GM12874 (cell line): Measurements from ENCODE around the gene MAPK4.

ENCODE experiments used
- TF ChIP-seq, protein P1 (sequence below): IDR thresholded peaks from 2 replicates; pipeline ENCODE4 v1.5.1; 2011; ENCODE audit warnings: low read depth, mild to moderate bottlenecking, control low read depth, low read length, moderate library complexity; ENCODE audit not compliant: insufficient read depth

Gene MAPK4

DNA sequence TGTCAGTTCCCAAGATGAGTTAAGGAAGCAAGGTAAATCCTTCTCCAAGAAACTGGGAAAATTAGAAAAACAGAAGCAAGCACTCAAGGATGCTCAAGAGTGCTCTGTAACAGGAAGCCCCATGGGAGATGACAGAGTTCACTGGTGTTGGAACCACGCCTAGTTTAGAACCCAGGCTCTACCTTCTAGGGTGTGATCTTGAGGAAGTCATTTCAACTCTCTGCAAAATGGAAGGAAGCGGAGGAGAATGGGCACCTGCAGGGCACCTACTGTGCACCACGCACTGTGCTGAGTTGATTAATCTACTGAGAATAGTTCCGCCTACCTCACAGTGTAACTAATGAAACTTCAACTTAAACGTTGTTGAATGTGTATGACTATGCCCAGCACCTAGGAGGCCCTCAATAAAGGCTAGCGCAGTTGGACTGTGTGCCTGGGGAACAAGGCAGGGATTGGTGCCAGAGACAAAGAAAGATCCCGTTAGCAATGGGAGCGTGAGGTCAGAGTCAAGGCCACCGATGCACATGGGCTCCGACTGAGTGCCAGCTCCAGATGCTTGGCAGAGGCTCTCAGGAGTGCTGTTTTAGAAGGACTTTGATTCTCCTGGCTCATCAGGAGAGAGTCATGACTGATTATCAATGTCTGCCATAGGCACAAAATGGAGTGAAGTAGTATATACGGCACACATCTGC, 93.7 kb downstream of the MAPK4 start:
- TF ChIP-seq, protein P1, sequence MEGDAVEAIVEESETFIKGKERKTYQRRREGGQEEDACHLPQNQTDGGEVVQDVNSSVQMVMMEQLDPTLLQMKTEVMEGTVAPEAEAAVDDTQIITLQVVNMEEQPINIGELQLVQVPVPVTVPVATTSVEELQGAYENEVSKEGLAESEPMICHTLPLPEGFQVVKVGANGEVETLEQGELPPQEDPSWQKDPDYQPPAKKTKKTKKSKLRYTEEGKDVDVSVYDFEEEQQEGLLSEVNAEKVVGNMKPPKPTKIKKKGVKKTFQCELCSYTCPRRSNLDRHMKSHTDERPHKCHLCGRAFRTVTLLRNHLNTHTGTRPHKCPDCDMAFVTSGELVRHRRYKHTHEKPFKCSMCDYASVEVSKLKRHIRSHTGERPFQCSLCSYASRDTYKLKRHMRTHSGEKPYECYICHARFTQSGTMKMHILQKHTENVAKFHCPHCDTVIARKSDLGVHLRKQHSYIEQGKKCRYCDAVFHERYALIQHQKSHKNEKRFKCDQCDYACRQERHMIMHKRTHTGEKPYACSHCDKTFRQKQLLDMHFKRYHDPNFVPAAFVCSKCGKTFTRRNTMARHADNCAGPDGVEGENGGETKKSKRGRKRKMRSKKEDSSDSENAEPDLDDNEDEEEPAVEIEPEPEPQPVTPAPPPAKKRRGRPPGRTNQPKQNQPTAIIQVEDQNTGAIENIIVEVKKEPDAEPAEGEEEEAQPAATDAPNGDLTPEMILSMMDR: no peak

DNA sequence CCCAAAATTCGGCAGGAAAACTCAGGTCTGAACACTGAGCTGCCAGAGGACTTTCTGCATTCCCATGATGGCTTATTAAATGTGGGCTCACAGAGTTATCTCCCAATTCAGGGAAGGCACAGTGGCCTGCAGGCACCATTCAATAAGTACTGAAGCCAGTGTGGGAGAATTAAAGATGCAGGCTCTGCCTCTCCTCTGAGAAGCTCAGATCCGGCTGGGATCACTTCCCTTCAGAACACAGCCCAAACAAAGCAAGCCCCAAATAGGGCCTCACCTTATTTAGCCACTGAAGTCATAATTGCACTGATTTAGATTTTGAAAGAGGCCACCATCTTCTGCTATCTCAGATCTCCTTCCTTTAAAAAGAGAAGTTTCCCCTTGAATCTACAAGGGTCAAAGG, 94.3 kb downstream of the MAPK4 start:
- TF ChIP-seq, protein P1: no peak

DNA sequence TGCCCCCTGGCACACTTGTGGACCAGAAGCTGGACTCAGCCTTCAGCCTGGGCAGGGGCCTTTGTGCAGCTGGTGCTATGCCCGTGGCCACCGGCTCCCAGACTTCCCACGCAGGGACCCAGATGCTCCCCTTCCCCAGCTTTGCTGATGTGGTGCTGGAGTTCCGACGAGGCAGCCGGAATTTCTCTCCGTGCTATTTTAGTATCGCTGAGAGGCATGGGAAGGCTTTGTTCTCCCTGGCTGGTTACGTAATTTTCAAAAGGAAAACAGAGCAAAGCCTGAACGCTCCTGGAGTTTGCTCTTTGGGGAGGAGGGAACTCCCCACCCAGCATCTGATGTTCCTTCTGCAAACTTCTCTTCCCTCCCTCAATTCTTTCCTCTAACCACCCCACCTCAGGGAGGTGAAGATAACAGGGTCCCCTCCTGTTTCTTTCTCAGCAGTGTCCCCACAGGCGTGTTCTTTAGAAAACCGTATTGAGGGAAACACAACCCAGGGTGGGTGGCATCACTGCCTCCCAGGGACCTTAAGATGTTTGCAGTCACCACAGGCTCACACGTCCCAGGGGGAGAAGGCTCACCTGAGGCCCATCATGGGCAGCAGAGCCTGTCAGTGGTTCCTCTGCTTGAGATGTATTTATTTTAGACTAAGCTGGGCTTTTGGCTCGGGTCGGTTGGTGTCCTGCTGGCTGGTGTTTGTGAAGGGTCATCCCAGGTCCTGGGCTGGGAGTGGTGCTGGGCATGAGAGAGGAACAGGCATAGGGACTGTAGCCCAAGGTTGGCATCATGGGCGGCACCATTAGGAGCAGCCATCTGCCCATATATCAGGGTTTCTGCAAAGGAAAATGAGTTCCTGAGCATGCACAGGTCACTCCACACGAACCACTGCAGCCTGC, 95.0 kb downstream of the MAPK4 start:
- TF ChIP-seq, protein P1: no peak

DNA sequence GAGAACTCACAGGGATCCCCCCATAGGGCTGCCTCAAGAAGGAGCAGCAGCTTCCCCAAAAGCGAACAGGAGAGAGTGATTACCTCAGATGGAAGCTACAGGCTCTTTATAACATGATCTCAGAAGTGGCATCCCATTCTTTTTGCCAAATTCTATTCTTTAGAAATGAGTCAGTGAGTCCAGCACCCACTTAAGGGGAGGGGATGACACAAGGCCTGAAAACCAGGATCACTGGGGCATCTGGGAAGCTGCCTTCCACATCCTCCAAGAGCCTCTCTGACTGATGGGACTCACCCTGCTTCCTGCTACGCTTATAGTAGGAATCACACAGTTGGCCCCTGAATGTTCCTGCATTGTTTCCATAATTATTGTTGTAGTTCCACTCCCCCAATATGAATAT, 96.5 kb downstream of the MAPK4 start:
- TF ChIP-seq, protein P1: no peak

DNA sequence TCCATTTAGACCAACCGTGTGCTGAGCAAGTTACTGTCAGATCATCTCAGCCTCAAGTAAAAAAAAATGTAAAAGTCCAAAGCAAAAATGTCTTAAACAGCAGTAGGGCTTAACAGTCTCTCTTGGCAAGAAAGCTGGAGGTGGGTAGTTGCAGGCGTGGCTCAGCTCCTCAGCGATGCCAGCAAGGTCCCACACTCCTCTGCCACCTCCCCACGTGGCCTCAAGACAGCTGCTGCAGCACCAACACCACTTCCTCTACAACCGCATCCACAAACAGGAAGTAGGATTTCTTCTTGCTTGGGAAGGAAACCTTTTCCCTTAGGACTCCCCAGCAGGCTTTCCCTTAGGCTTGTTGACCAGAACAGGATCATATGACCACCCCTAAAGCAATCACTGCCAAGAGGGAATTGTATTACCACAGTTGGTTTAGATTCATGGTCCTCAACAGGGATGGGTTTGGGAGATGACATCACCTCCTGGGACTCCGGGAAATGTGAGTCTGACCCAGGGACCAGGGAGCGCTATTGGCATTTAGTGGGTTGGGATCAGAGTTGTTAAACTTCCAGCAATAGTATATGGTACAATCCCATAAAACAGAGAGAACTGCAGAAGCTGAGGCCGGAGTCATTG, 97.1 kb downstream of the MAPK4 start:
- TF ChIP-seq, protein P1: no peak

DNA sequence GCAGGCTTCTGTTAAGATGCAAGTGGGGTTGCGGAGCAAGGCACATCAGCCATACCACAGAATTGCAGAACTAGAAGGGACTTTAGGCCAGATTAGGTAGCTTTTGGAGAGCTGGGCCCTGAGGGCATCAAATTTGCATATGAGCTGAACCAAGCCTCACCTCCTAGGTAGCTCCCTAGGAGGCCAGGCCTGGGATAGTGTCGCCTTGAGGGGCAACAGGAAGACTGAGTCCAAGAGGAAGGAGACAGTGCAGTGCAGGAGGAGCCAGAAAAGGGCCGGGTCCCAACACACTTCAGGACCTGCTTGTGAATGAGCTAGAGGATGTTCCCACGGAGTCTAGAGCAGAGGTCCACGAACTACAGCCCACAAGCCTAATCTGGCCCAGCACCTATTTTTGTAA, 98.7 kb downstream of the MAPK4 start:
- TF ChIP-seq, protein P1: no peak
